A549 (cell line): Measurements from ENCODE around the gene XYLT1. TPM values are rescaled to one million over a fixed set of nuclear protein-coding genes. Genes with fewer than 3 reads are reported as not detected.

Experiments used
- ATAC-seq, 2 experiments: fragments of 200-7000 bp in 1 of 2; fragments of >200 bp in 1 of 2; cut with Nextera tagmentation in 1 of 2; cut with Tn5 transposase in 1 of 2; 3 replicates each; pipeline versions ENCODE4 v1.8.0 to v1.9.1; 2018 to 2020; ENCODE audit warnings: mild to moderate bottlenecking in 1 of 2, moderate library complexity in 1 of 2
- CTCF ChIA-PET: fragments of 300-600 bp; sonication (Branson Sonifier 250); formaldehyde crosslinking; extraction: SDS; loops from one replicate; lab custom pipeline; 2021; ENCODE audit warnings: antibody characterized with exemption, inconsistent platforms; lab: Yijun Ruan, JAX
- POLR2A ChIA-PET: fragments of 350-600 bp; formaldehyde crosslinking; extraction: SDS; loops from one replicate; lab custom pipeline; 2021; ENCODE audit warnings: antibody characterized with exemption, inconsistent platforms; lab: Yijun Ruan, JAX
- DNase-seq, 2 experiments: peaks; one replicate each; pipeline versions ENCODE4 v3.0.0 to v3.0.0-alpha.2; 2011 to 2016; ENCODE audit warnings: low read depth in 1 of 2, low spot score in 1 of 2
- FAIRE-seq: peaks from 2 replicates; lab custom pipeline; 2011; peaks lifted over from hg19 to GRCh38; lab: Jason Lieb, UNC
- H3K27ac ChIP-seq, 2 experiments: fragments of >200 bp; sonication (Bioruptor Twin); formaldehyde crosslinking; 3 replicates each; pipeline ENCODE4 v1.5.1; 2016 to 2017
- H3K4me1 ChIP-seq: fragments of >200 bp; sonication (Bioruptor Twin); formaldehyde crosslinking; 3 replicates; pipeline ENCODE4 v1.6.1; 2016
- H3K4me2 ChIP-seq: fragments of >200 bp; sonication (Bioruptor Twin); formaldehyde crosslinking; 3 replicates; pipeline ENCODE4 v1.6.1; 2016
- H3K4me3 ChIP-seq: fragments of >200 bp; sonication (Bioruptor Twin); formaldehyde crosslinking; 3 replicates; pipeline ENCODE4 v1.5.1; 2016
- H3K9me3 ChIP-seq: fragments of >200 bp; sonication (Bioruptor Twin); formaldehyde crosslinking; 3 replicates; pipeline ENCODE4 v1.6.1; 2016
- ATOH8 ChIP-seq: fragments of 250-450 bp; sonication (Bioruptor Pico); IDR thresholded peaks from 2 replicates; pipeline ENCODE4 v1.5.0; 2020; ENCODE audit warnings: low read depth, mild to moderate bottlenecking, moderate library complexity
- CBX2 ChIP-seq: fragments of 200-600 bp; sonication (generic); IDR thresholded peaks from 2 replicates; pipeline ENCODE4 v1.6.1; 2016; ENCODE audit warnings: low read depth, mild to moderate bottlenecking, borderline replicate concordance
- CEBPB ChIP-seq, 2 experiments: fragments of >200 bp in 1 of 2; sonication (Bioruptor Twin) in 1 of 2; formaldehyde crosslinking in 1 of 2; IDR thresholded peaks; 2 replicates each; pipeline ENCODE4 v1.6.1; 2012 to 2016
- CHD2 ChIP-seq: fragments of 150-350 bp; IDR thresholded peaks from 2 replicates; pipeline ENCODE4 v1.6.1; 2014; ENCODE audit warnings: low read length; ENCODE audit not compliant: partially characterized antibody
- CHD4 ChIP-seq: fragments of 200-600 bp; sonication (generic); IDR thresholded peaks from 2 replicates; pipeline ENCODE4 v1.6.1; 2016; ENCODE audit warnings: antibody characterized with exemption, mild to moderate bottlenecking, borderline replicate concordance
- EHMT2 ChIP-seq: fragments of 200-600 bp; sonication (generic); IDR thresholded peaks from 2 replicates; pipeline ENCODE4 v1.6.1; 2016; ENCODE audit warnings: antibody characterized with exemption, low read depth, mild to moderate bottlenecking, moderate library complexity
- ELK1 ChIP-seq: fragments of 150-350 bp; IDR thresholded peaks from 2 replicates; pipeline ENCODE4 v1.6.1; 2014; ENCODE audit warnings: low read depth, mild to moderate bottlenecking, low read length
- FOSL2 ChIP-seq, 2 experiments: fragments of 450-650 bp in 1 of 2; fragments of >200 bp in 1 of 2; sonication (Bioruptor Twin) in 1 of 2; formaldehyde crosslinking; IDR thresholded peaks; 2 replicates each; pipeline versions ENCODE4 v1.5.0 to v1.6.1; 2016 to 2020; ENCODE audit warnings: mild to moderate bottlenecking in 1 of 2, moderate library complexity in 1 of 2
- FOXS1 ChIP-seq: fragments of 250-450 bp; sonication (Bioruptor Pico); IDR thresholded peaks from 2 replicates; pipeline ENCODE4 v1.5.0; 2020; ENCODE audit warnings: mild to moderate bottlenecking, moderate library complexity
- GATA3 ChIP-seq: IDR thresholded peaks from 2 replicates; pipeline ENCODE4 v1.6.1; 2012; ENCODE audit warnings: borderline replicate concordance
- HOXA7 ChIP-seq: fragments of 250-450 bp; sonication (Bioruptor Pico); IDR thresholded peaks from 2 replicates; pipeline ENCODE4 v1.5.0; 2020; ENCODE audit warnings: mild to moderate bottlenecking, moderate library complexity
- HOXB13 ChIP-seq: fragments of 250-450 bp; sonication (Bioruptor Pico); IDR thresholded peaks from 2 replicates; pipeline ENCODE4 v1.5.0; 2020; ENCODE audit warnings: low read depth, mild to moderate bottlenecking, moderate library complexity
- HOXB5 ChIP-seq: fragments of 250-450 bp; sonication (Bioruptor Pico); IDR thresholded peaks from 2 replicates; pipeline ENCODE4 v1.5.0; 2020; ENCODE audit warnings: mild to moderate bottlenecking, moderate library complexity
- JUN ChIP-seq, 2 experiments: fragments of >200 bp; sonication (Bioruptor Twin); formaldehyde crosslinking; IDR thresholded peaks; 2 replicates in 1 of 2; 3 replicates in 1 of 2; pipeline ENCODE4 v1.6.1; 2016 to 2017
- JUNB ChIP-seq: fragments of >200 bp; sonication (Bioruptor Twin); formaldehyde crosslinking; IDR thresholded peaks from 2 replicates; pipeline ENCODE4 v1.6.1; 2016
- KDM1A ChIP-seq: fragments of 200-600 bp; sonication (generic); IDR thresholded peaks from 2 replicates; pipeline ENCODE4 v1.6.1; 2016; ENCODE audit warnings: low read depth, mild to moderate bottlenecking
- MAZ ChIP-seq: fragments of 150-350 bp; IDR thresholded peaks from 2 replicates; pipeline ENCODE4 v1.6.1; 2014; ENCODE audit warnings: antibody characterized with exemption, low read depth, low read length, borderline replicate concordance
- NR3C1 ChIP-seq: fragments of >200 bp; sonication (Bioruptor Twin); formaldehyde crosslinking; IDR thresholded peaks from 3 replicates; pipeline ENCODE4 v1.6.1; 2017
- POLR2AphosphoS2 ChIP-seq: conservative IDR thresholded peaks from 2 replicates; pipeline ENCODE4 v1.6.1; 2012; ENCODE audit warnings: low read length, improper control_type of control experiment, inconsistent platforms
- RCOR1 ChIP-seq: fragments of 150-350 bp; IDR thresholded peaks from 2 replicates; pipeline ENCODE4 v1.6.1; 2014; ENCODE audit warnings: antibody characterized with exemption, low read length, low read depth
- RFX5 ChIP-seq: fragments of 450-650 bp; IDR thresholded peaks from 2 replicates; pipeline ENCODE4 v1.7.1; 2014; ENCODE audit warnings: antibody characterized with exemption, mild to moderate bottlenecking, moderate library complexity
- RNF2 ChIP-seq: fragments of 200-600 bp; sonication (generic); IDR thresholded peaks from 2 replicates; pipeline ENCODE4 v1.6.1; 2016; ENCODE audit warnings: low read depth, mild to moderate bottlenecking, antibody characterized with exemption, moderate library complexity, borderline replicate concordance
- ZC3H11A ChIP-seq: fragments of 450-650 bp; IDR thresholded peaks from 2 replicates; pipeline ENCODE4 v1.6.1; 2014; ENCODE audit warnings: antibody characterized with exemption, mild to moderate bottlenecking
- ZSCAN20 ChIP-seq: fragments of 250-450 bp; sonication (Bioruptor Pico); IDR thresholded peaks from 2 replicates; pipeline ENCODE4 v1.8.0; 2022; ENCODE audit warnings: mild to moderate bottlenecking, moderate library complexity
- WGBS: methylation state at CpG from one replicate; pipeline ENCODE4 v1.1.6; 2017; ENCODE audit errors: missing lambda C conversion rate; 5-methylcytosine and 5-hydroxymethylcytosine counted together
- polyA plus RNA-seq, 4 experiments: library from polyadenylated mRNA; depleted of rRNA in 3 of 4; stranded (reverse); fragments of >200 nt; fragmentation: RNase III in 1 of 4; extraction: RNeasy Plus Mini Kit Qiagen cat#74134 plus additional on column Dnase treatment in 1 of 4; gene quantifications; 2 replicates in 3 of 4; 3 replicates in 1 of 4; pipeline ENCODE4 v1.2.3, GENCODE V29; 2011 to 2017
- TF ChIP-seq, protein P1 (sequence below): IDR thresholded peaks from 2 replicates; pipeline ENCODE4 v1.6.1; 2012

Gene XYLT1
- polyA plus RNA-seq, 2 of the 4 experiments (the other 2 are of a cell fraction): 0.78 to 0.88 TPM

DNA sequence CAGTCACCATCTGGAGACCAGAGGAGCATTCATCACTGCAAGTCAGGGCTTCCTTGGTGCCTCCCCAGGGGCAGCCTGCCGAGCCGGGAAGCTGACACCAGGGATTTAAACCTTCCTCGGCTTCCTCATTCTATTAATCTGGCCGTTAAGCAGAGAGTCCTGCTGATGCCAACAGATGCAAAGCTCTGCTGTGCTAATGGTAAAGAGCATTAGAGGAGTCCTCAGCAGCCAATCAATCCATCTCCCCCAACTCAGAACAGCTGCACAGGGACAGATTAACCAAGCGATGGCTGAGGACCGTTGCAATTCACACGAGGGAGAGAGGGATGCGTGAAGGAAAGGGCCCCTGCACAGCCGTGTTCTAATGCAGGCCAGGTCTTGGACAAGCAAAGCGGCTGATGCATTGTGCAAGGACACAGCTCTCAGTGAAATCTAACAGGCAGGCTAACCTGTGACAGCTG lies 116.6 kb downstream of the XYLT1 start:
- no peaks in the 10 kb centered on the region for H3K4me1 ChIP-seq
- no peak overlapping the region for H3K4me3 ChIP-seq
- H3K4me2 ChIP-seq: no peak overlapping the region
- 44% methylated on average over 10 of the region's 10 CpGs for WGBS
- CTCF ChIA-PET: no interaction called here
- DNase-seq (no peak), ATAC-seq (no peak), FAIRE-seq (no peak)
- no peak overlapping the region for H3K27ac ChIP-seq
- POLR2A ChIA-PET: no interaction called here
- H3K9me3 ChIP-seq: no peaks in the 10 kb centered on the region
- TF ChIP-seq RFX5: no peak
- no peak for TF ChIP-seq HOXB13 (CRISPR knock-in tag)
- TF ChIP-seq CHD4: no peak
- TF ChIP-seq ATOH8 (CRISPR knock-in tag): no peak
- TF ChIP-seq CBX2: no peak
- TF ChIP-seq FOXS1 (CRISPR knock-in tag): no peak
- TF ChIP-seq ELK1: no peak
- TF ChIP-seq RCOR1: no peak

DNA sequence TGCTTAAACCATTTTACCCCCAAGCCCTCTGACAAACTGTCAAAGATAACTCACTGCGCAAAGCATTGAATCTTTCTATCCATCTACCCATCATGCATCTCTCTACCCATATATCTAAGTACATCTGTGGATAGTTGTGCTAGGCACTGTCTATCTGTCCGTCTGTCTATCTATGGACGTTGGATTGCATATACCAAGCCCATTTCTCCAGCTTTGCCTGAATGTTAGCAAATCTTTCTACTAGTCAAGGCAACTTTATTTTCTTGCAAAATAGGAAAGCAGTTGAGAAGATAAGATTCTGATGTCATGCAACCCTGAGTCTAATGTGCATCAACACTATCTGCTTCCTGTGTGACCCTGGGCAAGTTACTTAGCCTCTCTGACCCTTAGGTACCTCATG lies 117.2 kb downstream of the XYLT1 start:
- H3K4me2 ChIP-seq: no peak overlapping the region
- H3K9me3 ChIP-seq: no peaks in the 10 kb centered on the region
- 6% methylated on average over 3 of the region's 3 CpGs for WGBS
- POLR2A ChIA-PET: no interaction called here
- H3K4me3 ChIP-seq: no peak overlapping the region
- CTCF ChIA-PET: no interaction called here
- H3K4me1 ChIP-seq: no peaks in the 10 kb centered on the region
- H3K27ac ChIP-seq: no peak overlapping the region
- TF ChIP-seq RNF2 (no peak), HOXA7 (CRISPR knock-in tag) (no peak), GATA3 (no peak), FOSL2 (IDR thresholded peaks at IDR 0.05) (no peak), FOSL2 (CRISPR knock-in tag; IDR thresholded peaks at IDR 0.05) (no peak), CHD2 (no peak)
- FAIRE-seq (no peak), DNase-seq (no peak), ATAC-seq (no peak)

GRCh38 chr16:17351441-17352035 lies 119.2 kb downstream of the XYLT1 start:
- DNase-seq: no peak
- Histone ChIP-seq H3K4me3 (no peak overlapping the region), H3K9me3 (no peaks in the 10 kb centered on the region), H3K4me1 (no peaks in the 10 kb centered on the region), H3K27ac (no peak overlapping the region), H3K4me2 (no peak overlapping the region)
- ChIA-PET CTCF (no interaction called here), POLR2A (no interaction called here)
- no peak for TF ChIP-seq HOXB5 (CRISPR knock-in tag)
- no peak for TF ChIP-seq ZC3H11A
- no peak for TF ChIP-seq ZSCAN20 (CRISPR knock-in tag)
- no peak for TF ChIP-seq KDM1A
- no peak for TF ChIP-seq EHMT2
- no peak for TF ChIP-seq JUNB
- TF ChIP-seq RCOR1: no peak
- TF ChIP-seq, protein P1, sequence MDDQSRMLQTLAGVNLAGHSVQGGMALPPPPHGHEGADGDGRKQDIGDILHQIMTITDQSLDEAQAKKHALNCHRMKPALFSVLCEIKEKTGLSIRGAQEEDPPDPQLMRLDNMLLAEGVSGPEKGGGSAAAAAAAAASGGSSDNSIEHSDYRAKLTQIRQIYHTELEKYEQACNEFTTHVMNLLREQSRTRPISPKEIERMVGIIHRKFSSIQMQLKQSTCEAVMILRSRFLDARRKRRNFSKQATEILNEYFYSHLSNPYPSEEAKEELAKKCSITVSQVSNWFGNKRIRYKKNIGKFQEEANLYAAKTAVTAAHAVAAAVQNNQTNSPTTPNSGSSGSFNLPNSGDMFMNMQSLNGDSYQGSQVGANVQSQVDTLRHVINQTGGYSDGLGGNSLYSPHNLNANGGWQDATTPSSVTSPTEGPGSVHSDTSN: no peak
- no peak for TF ChIP-seq JUN (IDR thresholded peaks at IDR 0.05)
- TF ChIP-seq NR3C1: no peak
- TF ChIP-seq ATOH8 (CRISPR knock-in tag): no peak
- no peak for TF ChIP-seq RNF2
- TF ChIP-seq FOSL2 (IDR thresholded peaks at IDR 0.05): no peak
- TF ChIP-seq FOSL2 (CRISPR knock-in tag; IDR thresholded peaks at IDR 0.05): no peak
- no peak for TF ChIP-seq ELK1
- no peak for TF ChIP-seq CEBPB (IDR thresholded peaks at IDR 0.05)
- no peak for TF ChIP-seq MAZ
- TF ChIP-seq RFX5: no peak
- TF ChIP-seq POLR2AphosphoS2: no peak
- 47% methylated on average over 6 of the region's 6 CpGs for WGBS
- no peak for ATAC-seq
- FAIRE-seq: no peak
